Sigmoid colon (tissue), 4 donors: ENCODE results near the gene COL17A1.

ENCODE experiments used
- CTCF ChIP-seq, 4 experiments: fragments of 450-650 bp in 3 of 4; fragments of 200-600 bp in 1 of 4; IDR thresholded peaks; one replicate each; pipeline ENCODE4 v1.5.1; 2016 to 2019; ENCODE audit warnings: antibody characterized with exemption in 4 of 4, mild to moderate bottlenecking in 3 of 4, moderate library complexity in 2 of 4
- EP300 ChIP-seq, 4 donors: sonication (generic); formaldehyde crosslinking; IDR thresholded peaks; one replicate each; pipeline ENCODE4 v1.6.1; 2017; ENCODE audit warnings: antibody characterized with exemption in 4 of 4
- POLR2A ChIP-seq, 2 donors: fragments of 450-650 bp; IDR thresholded peaks; one replicate each; pipeline ENCODE4 v1.6.1; 2016; ENCODE audit warnings: antibody characterized with exemption in 2 of 2, mild to moderate bottlenecking in 2 of 2, moderate library complexity in 2 of 2
- POLR2AphosphoS5 ChIP-seq, 4 donors: sonication (generic); formaldehyde crosslinking; IDR thresholded peaks; one replicate each; pipeline ENCODE4 v1.6.1; 2017; ENCODE audit warnings: antibody characterized with exemption in 4 of 4

GRCh38 chr10:104098358-104098925, 12.8 kb upstream of the COL17A1 start:
- TF ChIP-seq CTCF (IDR thresholded peaks at IDR 0.05) (no peak), POLR2AphosphoS5 (IDR thresholded peaks at IDR 0.05) (no peak), POLR2A (IDR thresholded peaks at IDR 0.05) (no peak), EP300 (IDR thresholded peaks at IDR 0.05) (no peak)
